GM19023 (cell line): ENCODE measurements around the gene AAMDC.
"Not testable (repeated sequence)": the region's sequence is repeated elsewhere in the genome, so short reads cannot be mapped to it uniquely, and the experiment has no call there.

Experiments used
- ATAC-seq: cut with Tn5 transposase; IDR thresholded peaks from one replicate; pipeline ENCODE4 v1.9.1; 2021; ENCODE audit warnings: mild to moderate bottlenecking, moderate library complexity; ENCODE audit not compliant: unreplicated experiment

The AAMDC gene

DNA sequence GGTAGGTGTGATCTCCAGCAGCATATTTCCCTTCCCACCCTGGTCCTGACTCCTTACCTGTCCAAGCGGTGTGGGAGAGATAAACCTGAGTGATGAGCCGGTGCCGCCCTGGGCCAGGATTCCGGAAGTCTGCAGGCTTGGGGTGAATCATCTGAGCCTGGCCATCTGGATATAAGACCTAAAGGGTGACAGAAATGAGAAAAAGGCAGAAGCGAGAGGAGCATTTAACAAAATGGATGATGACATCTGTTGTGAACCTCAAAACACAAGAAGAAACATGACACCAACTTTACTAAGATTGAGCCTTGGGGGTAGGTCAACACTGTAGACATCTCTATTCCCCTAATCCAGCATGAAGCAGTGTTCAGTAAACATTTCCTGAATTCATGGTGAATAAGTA is 62.8 kb downstream of the AAMDC start:
- no peak for ATAC-seq

DNA sequence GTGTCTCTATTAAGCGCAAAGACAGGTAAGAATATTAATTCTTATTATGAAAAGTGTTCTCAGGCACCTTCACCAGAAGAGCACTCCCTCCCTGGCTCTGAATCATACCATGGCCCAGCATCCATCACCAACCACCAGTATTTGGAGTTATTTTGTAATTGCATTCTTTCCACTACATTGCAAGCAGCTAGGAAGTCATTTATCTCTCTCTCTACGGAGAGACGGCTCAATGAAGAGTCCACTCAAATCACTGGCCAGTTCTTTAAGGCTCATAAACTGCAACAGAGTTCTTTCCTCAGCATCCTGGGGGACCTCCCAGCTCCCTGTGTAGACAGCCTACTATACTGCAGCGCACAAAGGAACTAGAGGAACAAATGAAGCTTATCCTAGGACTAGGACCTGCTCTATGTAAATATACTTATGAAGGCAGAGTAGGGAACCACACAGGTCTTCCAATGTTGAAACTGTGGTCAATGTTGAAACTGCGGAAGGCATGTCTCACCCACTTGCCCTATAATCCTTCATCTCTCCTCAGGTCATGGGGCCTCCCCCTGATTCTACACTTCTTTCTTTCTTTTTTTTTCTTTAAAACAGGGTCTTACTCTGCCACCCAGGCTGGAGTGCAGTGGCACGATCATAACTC is 63.4 kb downstream of the AAMDC start:
- no peak for ATAC-seq

DNA sequence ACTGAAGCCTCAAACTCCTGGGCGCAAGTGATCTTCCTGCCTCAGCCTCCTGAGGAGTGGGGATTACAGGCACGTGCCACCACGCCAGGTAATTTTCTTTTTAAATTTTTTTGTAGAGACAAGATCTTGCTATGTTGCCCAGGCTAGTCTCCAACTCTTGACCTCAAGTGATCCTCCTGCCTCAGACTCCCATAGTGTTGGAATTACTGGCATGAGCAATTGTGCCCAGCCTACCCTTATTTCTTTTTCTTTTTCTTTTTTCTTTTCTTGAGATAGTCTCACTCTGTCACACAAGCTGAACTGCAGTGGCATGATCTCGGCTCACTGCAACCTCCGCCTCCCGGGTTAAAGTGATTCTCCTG is 63.9 kb downstream of the AAMDC start:
- ATAC-seq: no peak

DNA sequence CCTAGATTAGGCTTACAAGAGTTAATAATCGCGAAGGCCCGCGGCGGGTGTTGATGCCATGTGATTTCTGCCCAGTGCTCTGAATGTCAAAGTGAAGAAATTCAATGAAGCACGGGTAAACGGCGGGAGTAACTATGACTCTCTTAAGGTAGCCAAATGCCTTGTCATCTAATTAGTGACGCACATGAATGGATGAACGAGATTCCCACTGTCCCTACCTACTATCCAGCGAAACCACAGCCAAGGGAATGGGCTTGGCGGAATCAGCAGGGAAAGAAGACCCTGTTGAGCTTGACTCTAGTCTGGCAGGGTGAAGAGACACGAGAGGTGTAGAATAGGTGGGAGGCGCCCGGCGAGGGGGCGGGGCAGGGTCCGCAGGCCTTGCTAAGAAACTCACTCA is 65.5 kb downstream of the AAMDC start:
- no peak for ATAC-seq

DNA sequence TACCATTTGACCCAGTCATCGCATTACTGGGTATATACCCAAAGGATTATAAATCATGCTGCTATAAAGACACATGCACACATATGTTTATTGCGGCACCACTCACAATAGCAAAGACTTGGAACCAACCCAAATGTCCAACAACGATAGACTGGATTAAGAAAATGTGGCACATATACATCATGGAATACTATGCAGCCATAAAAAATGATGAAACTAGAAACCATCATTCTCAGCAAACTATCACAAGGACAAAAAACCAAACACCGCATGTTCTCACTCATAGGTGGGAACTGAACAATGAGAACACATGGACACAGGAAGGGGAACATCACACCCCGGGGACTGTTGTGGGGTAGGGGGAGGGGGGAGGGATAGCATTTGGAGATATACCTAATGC is 68.1 kb downstream of the AAMDC start:
- not testable (repeated sequence) for ATAC-seq

DNA sequence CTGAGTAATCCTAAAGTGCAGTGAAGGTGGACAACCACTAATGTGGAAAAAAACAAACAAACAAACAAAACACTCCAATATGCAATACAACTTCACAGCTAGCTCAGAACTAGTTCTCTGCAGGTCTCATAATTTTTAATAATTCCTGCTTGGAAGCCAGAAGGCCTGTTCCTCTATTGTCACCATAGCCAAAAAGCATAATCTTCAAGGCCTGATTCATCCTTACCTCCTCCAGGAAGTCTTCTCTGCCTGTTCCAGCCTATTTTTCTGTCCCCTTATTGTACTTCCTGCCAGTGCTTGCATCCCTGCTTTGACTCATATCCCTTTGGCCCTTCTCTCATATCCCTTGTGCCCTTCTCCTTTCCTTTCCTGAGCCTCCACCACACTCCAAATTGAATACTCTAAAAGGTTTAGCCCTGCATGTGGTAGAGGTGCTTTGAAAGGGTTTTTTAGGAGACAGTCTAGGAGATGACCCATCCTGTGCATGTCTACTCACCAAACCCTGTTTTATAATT is 69.2 kb downstream of the AAMDC start:
- ATAC-seq: not testable (repeated sequence)

DNA sequence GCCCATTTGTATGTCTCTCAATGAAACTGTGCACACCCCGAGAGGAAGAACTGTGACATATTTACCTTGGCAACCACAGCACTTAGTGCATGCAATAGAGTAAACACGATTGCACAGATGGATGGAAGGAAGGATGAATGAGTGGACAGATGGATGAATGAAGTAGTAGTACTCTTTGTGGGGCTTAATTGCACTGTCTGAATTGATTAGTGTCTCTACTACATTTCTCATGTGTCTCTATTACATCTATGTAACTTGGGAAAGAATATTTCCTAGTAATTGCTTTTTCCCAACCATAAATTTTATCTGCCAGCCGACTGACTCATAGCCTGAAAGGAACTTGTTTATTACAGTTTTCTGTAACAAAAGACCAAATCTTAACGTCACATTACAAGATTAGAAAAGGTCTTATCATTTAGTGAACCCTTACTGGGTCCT is 69.7 kb downstream of the AAMDC start:
- not testable (repeated sequence) for ATAC-seq

DNA sequence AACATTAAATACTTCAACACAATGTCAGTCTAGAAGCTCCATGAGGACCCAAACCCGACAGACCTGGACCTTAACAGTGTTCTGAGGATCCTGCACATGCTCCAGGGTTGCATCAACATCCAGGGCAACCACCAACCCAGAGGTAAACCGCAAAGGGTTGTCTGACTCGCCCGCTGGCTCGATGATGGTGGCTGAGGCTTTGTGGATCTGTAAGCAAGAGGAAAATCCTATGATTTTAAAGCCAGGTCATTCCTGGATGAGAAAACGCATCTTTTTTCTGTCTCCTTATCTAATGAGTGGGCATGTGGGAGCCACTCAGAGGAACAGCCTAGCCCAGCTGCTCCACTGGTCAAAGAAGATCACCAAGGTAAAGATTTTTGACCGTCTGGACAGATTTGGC is 70.3 kb downstream of the AAMDC start:
- not testable (repeated sequence) for ATAC-seq

DNA sequence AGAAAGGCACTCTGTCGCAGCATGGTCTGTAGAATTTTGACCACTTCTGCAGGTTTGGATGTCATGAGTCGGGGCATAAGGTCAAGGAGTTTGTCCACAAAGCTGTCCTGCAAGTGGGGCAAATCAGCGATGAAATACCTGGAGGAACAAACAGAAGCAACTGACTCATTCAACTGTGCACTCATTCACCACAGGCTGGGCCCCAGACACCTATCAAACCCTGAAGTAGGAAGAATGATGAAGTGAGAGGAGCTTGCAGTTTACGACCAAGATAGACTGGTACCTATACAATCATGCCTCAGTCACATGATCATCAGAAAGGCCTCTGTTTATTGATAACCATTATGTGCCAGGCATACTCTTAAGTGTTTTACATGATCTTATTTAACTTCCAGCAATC is 70.8 kb downstream of the AAMDC start:
- ATAC-seq: not testable (repeated sequence)

DNA sequence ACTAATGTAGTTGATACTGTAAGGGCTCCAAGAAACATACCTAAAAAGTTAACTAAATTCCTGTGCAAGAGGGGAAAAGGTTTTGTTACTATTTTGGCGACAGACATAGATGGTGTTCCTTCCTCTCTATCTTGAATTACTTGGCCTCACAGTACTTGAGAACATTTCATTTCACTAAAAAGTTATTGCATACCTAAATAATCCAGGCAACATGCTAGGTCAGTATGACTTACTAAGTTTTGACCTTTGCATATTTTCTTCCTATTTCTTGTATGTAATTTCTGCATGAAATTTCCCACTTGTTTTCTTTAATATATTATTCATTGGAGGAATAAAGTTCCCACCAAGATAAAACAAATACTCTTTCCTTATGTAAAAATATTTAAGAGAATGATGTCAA is 74.0 kb downstream of the AAMDC start:
- ATAC-seq: not testable (repeated sequence)

DNA sequence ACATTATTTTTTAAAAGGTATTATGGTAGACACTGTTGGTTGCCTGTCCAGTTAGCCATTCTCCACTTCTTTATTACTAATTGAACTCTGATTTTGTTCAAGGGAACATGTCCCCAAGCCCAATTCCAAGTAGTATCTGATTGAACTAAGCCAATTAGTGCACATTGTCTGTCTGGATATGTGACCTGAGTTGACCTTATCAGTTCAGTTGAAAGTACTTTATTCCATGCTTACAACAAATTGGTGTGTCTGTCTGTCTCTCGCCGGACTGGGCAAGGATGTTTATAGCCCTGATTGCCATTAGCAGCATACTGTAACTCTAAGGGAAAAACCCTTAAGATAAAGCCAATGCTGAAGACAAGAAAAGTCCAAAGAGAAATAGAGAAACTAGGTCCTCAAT is 87.9 kb downstream of the AAMDC start:
- no peak for ATAC-seq

DNA sequence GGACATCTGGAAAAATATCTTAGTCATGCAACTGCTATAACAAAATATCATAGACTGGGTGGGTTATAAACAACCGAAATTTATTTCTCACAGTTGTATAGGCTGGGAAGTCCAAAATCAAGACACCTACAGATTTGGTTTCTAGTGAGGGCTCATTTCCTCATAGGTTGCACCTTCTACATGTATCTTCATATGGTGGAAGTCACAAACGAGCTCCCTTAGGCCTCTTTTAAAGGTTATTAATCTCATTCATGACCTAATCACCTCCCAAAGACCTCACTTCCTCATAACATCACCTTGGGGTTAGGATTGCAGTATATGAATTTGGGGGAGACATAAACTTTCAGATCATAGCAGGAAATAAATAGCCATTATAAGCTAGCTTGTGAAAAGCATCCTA is 88.3 kb downstream of the AAMDC start:
- ATAC-seq: no peak

DNA sequence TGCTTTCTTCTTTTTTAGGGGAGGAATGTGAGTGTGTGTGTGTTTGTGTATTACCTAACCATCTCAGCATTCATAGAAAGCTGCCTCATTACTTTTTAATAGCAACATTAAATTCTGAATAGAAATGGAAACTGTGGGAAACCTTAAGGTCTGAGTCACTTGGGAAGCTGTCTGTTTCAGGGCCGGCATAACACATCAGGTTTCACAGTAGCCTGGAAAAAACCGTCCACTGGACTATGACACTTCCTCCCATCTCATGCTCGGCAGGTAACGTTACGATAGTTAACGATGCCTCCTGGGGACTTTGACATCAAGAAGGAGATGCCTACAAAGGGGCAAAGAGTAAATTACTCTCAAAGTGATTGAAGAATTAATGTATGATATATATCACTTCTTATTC is 89.9 kb downstream of the AAMDC start:
- ATAC-seq: not testable (repeated sequence)

DNA sequence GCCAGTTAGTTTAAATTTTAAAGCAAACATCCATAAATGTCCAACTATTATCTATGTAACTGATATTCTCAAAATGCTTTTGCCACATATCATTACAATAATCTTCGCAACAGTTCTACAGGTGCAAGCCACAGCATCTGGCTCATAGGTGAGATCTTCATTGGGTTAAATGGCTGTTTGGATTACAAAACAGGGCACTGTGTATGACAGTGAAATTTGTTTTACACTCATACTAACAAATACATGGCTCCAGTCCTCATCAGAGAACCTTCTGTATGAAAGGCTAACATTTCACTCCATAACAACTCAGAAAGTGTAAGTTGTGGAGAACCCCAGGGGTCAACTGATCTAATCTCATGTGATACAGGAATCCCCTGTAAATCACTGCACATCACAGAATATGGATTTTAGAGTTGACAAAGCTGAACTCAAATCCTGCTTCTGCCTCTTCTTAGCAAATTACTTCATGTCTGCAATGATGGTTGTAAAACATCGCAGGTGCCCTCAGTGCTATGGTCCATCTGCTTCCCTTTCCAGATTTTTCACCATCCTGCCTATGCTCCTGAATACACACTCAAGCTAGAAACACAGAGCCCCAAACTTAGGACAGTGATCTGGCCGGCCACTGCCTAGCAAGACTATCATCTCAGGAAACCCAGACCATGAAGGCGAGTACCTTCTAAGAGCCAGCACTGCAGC is 92.8 kb downstream of the AAMDC start:
- not testable (repeated sequence) for ATAC-seq

DNA sequence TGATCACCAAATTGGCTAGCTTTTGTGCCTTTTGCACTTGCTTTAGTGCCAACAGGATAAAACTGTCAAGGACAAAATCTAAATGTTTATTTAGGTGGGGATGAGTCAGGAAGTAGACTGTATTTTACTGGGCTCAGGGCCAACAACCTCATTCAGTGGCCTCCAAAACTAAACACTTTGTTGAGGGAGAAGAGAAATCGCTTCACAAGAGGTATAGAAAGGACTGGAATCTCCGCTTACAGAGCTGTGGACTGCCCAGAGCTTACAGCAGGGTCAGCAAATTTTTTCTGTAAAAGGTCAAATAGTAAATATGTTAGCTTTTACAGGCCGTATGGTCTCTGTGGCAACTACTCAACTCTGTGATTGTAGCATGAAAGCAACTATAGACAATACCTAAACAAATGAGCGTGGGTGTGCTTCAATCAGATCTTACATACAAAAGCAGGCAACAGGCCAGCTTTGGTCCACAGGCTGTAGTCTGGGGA is 93.4 kb downstream of the AAMDC start:
- ATAC-seq: not testable (repeated sequence)

DNA sequence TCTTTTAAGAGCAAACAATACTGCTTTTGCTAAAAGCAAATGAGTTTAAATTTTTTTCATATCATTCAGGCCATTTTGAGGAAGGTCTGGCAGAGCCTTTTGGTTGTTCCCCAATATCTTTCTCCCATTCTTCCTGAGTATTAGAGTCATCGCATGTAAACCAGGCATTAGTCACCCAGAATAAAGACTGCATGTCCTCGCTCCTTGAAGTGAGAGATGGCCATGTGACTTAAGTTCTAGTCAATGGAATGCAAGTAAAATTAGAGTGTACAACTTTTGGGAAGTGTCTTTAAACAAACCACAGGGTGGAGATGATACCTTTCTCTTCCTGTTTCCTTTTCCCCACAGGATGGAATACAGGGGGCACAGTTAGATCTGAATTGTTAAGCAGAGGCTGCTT is 96.8 kb downstream of the AAMDC start:
- not testable (repeated sequence) for ATAC-seq
